NCI-H1417 treated with DMSO at 0.1 percent for 48 hours (cell line): ENCODE data around the gene KCNB1.

ENCODE experiments used
- DNase-seq: peaks from one replicate; lab custom pipeline; 2025; lab: John Stamatoyannopoulos, UW

Gene KCNB1

GRCh38 chr20:49469060-49469459 lies 13.4 kb downstream of the KCNB1 start:
- DNase-seq, result no peak

- DNase-seq, result no peak
Measured at GRCh38 chr20:49468412-49468811, 14.1 kb downstream of the KCNB1 start.

GRCh38 chr20:49466114-49466912 lies 16.2 kb downstream of the KCNB1 start:
- DNase-seq, result no peak

- DNase-seq, result no peak
Measured at GRCh38 chr20:49464556-49464955, 17.9 kb downstream of the KCNB1 start.

GRCh38 chr20:49462626-49463025 lies 19.8 kb downstream of the KCNB1 start:
- no peak for DNase-seq

- DNase-seq, result no peak
Measured at GRCh38 chr20:49461894-49462620, 20.4 kb downstream of the KCNB1 start.

- no peak for DNase-seq
Measured at GRCh38 chr20:49460916-49461315, 21.6 kb downstream of the KCNB1 start.

- DNase-seq, result no peak
Measured at GRCh38 chr20:49460131-49460530, 22.3 kb downstream of the KCNB1 start.

- no peak for DNase-seq
Measured at GRCh38 chr20:49459684-49460083, 22.8 kb downstream of the KCNB1 start.

- no peak for DNase-seq
Measured at GRCh38 chr20:49457444-49457843, 25.0 kb downstream of the KCNB1 start.

GRCh38 chr20:49456646-49457045 lies 25.8 kb downstream of the KCNB1 start:
- no peak for DNase-seq

- no peak for DNase-seq
Measured at GRCh38 chr20:49455691-49456090, 26.8 kb downstream of the KCNB1 start.

- DNase-seq, result no peak
Measured at GRCh38 chr20:49452011-49452482, 30.4 kb downstream of the KCNB1 start.

GRCh38 chr20:49450281-49450721 lies 32.2 kb downstream of the KCNB1 start:
- DNase-seq, result peak; percentile 84

- no peak for DNase-seq
Measured at GRCh38 chr20:49448917-49449316, 33.6 kb downstream of the KCNB1 start.

GRCh38 chr20:49447946-49448809 lies 34.3 kb downstream of the KCNB1 start:
- DNase-seq, result no peak

- DNase-seq, result no peak
Measured at GRCh38 chr20:49447364-49447763, 35.1 kb downstream of the KCNB1 start.

- DNase-seq, result no peak
Measured at GRCh38 chr20:49446808-49447207, 35.7 kb downstream of the KCNB1 start.

GRCh38 chr20:49446080-49446479 lies 36.4 kb downstream of the KCNB1 start:
- DNase-seq, result no peak

- DNase-seq, result no peak
Measured at GRCh38 chr20:49445176-49445575, 37.3 kb downstream of the KCNB1 start.

GRCh38 chr20:49444553-49444990 lies 37.9 kb downstream of the KCNB1 start:
- no peak for DNase-seq

- DNase-seq, result no peak
Measured at GRCh38 chr20:49437057-49437456, 45.4 kb downstream of the KCNB1 start.
